ENCODE data around the gene VGLL4. TPM values are rescaled to one million over a fixed set of nuclear protein-coding genes. Genes with fewer than 3 reads are reported as not detected.

Gene VGLL4
- total RNA-seq, 5 donors from 2014 or later (not counting 1 experiment from before 2014, with no cell fraction given), result 24.7 to 33.4 (median 28.4) TPM

- Mint-ChIP-seq H3K27me3 (no peaks in the 10 kb centered on the region), H3K36me3 (no peaks in the 10 kb centered on the region), H3K9me3 (no peaks in the 10 kb centered on the region), H3K27ac (no peak overlapping the region), H3K4me3 (no peak overlapping the region), H3K4me1 (peaks cover 75 to 85% (median 77%) of the 10 kb centered on the region in 3 donors)
- ChIA-PET POLR2A (no interaction called here), CTCF (no interaction called here)
- H3K27ac ChIP-seq (ENCODE audit: low read length), result no peak overlapping the region
- no peak overlapping the region for H3K4me3 ChIP-seq (ENCODE audit: control insufficient read depth in 1 of 2, extremely low read depth in 1 of 2, low read length in 1 of 2)
- ATAC-seq (replicated peaks in 1 of 4) (no peak), DNase-seq (no peak)
- H3K36me3 ChIP-seq (ENCODE audit: control insufficient read depth in 2 of 2, extremely low read depth in 1 of 2, insufficient read depth in 1 of 2, low read length in 1 of 2), result no peaks in the 10 kb centered on the region
- 83% methylated on average over 2 of the region's 8 CpGs for WGBS (ENCODE audit: insufficient coverage)
- H3K9me3 ChIP-seq, result no peaks in the 10 kb centered on the region
- peaks cover 4 to 12% of the 10 kb centered on the region in 2 experiments for H3K4me1 ChIP-seq (ENCODE audit: control insufficient read depth in 1 of 2, extremely low read depth in 1 of 2, insufficient read depth in 2 of 2, low read length in 2 of 2)
- H3K27me3 ChIP-seq (replicated peaks in 1 of 2; ENCODE audit: control insufficient read depth in 2 of 2, extremely low read depth in 1 of 2, insufficient read depth in 2 of 2, low read length in 1 of 2), result no peaks in the 10 kb centered on the region
These were observed 30.4 kb downstream of the VGLL4 start for GRCh38 chr3:11613319-11613718.

GRCh38 chr3:11612515-11613188, 31.1 kb downstream of the VGLL4 start:
- no peaks in the 10 kb centered on the region for H3K27me3 Mint-ChIP-seq
- no peak for ATAC-seq (replicated peaks in 1 of 4)
- WGBS (ENCODE audit: insufficient coverage), result 90% methylated on average over 9 of the region's 9 CpGs
- no peaks in the 10 kb centered on the region for H3K9me3 ChIP-seq
- CTCF ChIA-PET, result no interaction called here
- POLR2A ChIA-PET, result no interaction called here
- no peaks in the 10 kb centered on the region for H3K9me3 Mint-ChIP-seq
- peaks cover 6 to 12% of the 10 kb centered on the region in 2 experiments for H3K4me1 ChIP-seq (ENCODE audit: control insufficient read depth in 1 of 2, extremely low read depth in 1 of 2, insufficient read depth in 2 of 2, low read length in 2 of 2)
- peaks cover 77 to 88% (median 79%) of the 10 kb centered on the region in 3 donors for H3K4me1 Mint-ChIP-seq
- H3K27me3 ChIP-seq (replicated peaks in 1 of 2; ENCODE audit: control insufficient read depth in 2 of 2, extremely low read depth in 1 of 2, insufficient read depth in 2 of 2, low read length in 1 of 2), result no peaks in the 10 kb centered on the region
- no peak overlapping the region for H3K27ac ChIP-seq (ENCODE audit: low read length)
- no peak for DNase-seq
- no peak overlapping the region for H3K27ac Mint-ChIP-seq
- no peaks in the 10 kb centered on the region for H3K36me3 ChIP-seq (ENCODE audit: control insufficient read depth in 2 of 2, extremely low read depth in 1 of 2, insufficient read depth in 1 of 2, low read length in 1 of 2)
- no peak overlapping the region for H3K4me3 Mint-ChIP-seq
- H3K36me3 Mint-ChIP-seq, result no peaks in the 10 kb centered on the region
- no peak overlapping the region for H3K4me3 ChIP-seq (ENCODE audit: control insufficient read depth in 1 of 2, extremely low read depth in 1 of 2, low read length in 1 of 2)

- H3K9me3 ChIP-seq, result no peaks in the 10 kb centered on the region
- H3K4me1 ChIP-seq (ENCODE audit: control insufficient read depth in 1 of 2, extremely low read depth in 1 of 2, insufficient read depth in 2 of 2, low read length in 2 of 2), result peaks cover 5 to 12% of the 10 kb centered on the region in 2 experiments
- no peaks in the 10 kb centered on the region for H3K27me3 ChIP-seq (replicated peaks in 1 of 2; ENCODE audit: control insufficient read depth in 2 of 2, extremely low read depth in 1 of 2, insufficient read depth in 2 of 2, low read length in 1 of 2)
- Mint-ChIP-seq H3K4me1 (peaks cover 77 to 84% (median 82%) of the 10 kb centered on the region in 3 donors), H3K36me3 (peaks cover 8% of the 10 kb centered on the region), H3K9me3 (no peaks in the 10 kb centered on the region), H3K4me3 (peak overlapping the region in 1 of 3 donors; percentile 19), H3K27ac (no peak overlapping the region), H3K27me3 (no peaks in the 10 kb centered on the region)
- ChIA-PET POLR2A (no interaction called here), CTCF (no interaction called here)
- no peak overlapping the region for H3K4me3 ChIP-seq (ENCODE audit: control insufficient read depth in 1 of 2, extremely low read depth in 1 of 2, low read length in 1 of 2)
- no peak overlapping the region for H3K27ac ChIP-seq (ENCODE audit: low read length)
- peaks cover 0 to 2% of the 10 kb centered on the region in 2 donors for H3K36me3 ChIP-seq (ENCODE audit: control insufficient read depth in 2 of 2, extremely low read depth in 1 of 2, insufficient read depth in 1 of 2, low read length in 1 of 2)
- WGBS (ENCODE audit: insufficient coverage), result 95% methylated on average over 6 of the region's 9 CpGs
- ATAC-seq (replicated peaks in 1 of 4) (no peak), DNase-seq (no peak)
These were observed 32.3 kb downstream of the VGLL4 start for GRCh38 chr3:11611341-11611799.

GRCh38 chr3:11610700-11611275, 32.9 kb downstream of the VGLL4 start:
- no peak for DNase-seq
- peaks cover 3 to 12% of the 10 kb centered on the region in 2 experiments for H3K4me1 ChIP-seq (ENCODE audit: control insufficient read depth in 1 of 2, extremely low read depth in 1 of 2, insufficient read depth in 2 of 2, low read length in 2 of 2)
- H3K27me3 ChIP-seq (replicated peaks in 1 of 2; ENCODE audit: control insufficient read depth in 2 of 2, extremely low read depth in 1 of 2, insufficient read depth in 2 of 2, low read length in 1 of 2), result no peaks in the 10 kb centered on the region
- H3K4me1 Mint-ChIP-seq, result peaks cover 78 to 83% (median 82%) of the 10 kb centered on the region in 3 donors
- no peak overlapping the region for H3K27ac ChIP-seq (ENCODE audit: low read length)
- peak overlapping the region in 1 of 3 donors; percentile 19 for H3K4me3 Mint-ChIP-seq
- POLR2A ChIA-PET, result interaction anchor here in 1 of 2 donors (1.2 kb wide), 1 partner anchor 10 kb away, joined by 3 read pairs; no protein-coding TSS in a partner anchor
- H3K9me3 Mint-ChIP-seq, result no peaks in the 10 kb centered on the region
- no peak overlapping the region for H3K27ac Mint-ChIP-seq
- no peaks in the 10 kb centered on the region for H3K9me3 ChIP-seq
- peaks cover 13% of the 10 kb centered on the region for H3K36me3 Mint-ChIP-seq
- no CpG with 5 or more reads among the region's 8 CpGs for WGBS (ENCODE audit: insufficient coverage)
- peaks cover 0 to 3% of the 10 kb centered on the region in 2 donors for H3K36me3 ChIP-seq (ENCODE audit: control insufficient read depth in 2 of 2, extremely low read depth in 1 of 2, insufficient read depth in 1 of 2, low read length in 1 of 2)
- no peak for ATAC-seq (replicated peaks in 1 of 4)
- H3K27me3 Mint-ChIP-seq, result no peaks in the 10 kb centered on the region
- CTCF ChIA-PET, result no interaction called here
- no peak overlapping the region for H3K4me3 ChIP-seq (ENCODE audit: control insufficient read depth in 1 of 2, extremely low read depth in 1 of 2, low read length in 1 of 2)

GRCh38 chr3:11610044-11610671, 33.6 kb downstream of the VGLL4 start:
- Histone ChIP-seq H3K27ac (ENCODE audit: low read length) (no peak overlapping the region), H3K4me1 (ENCODE audit: control insufficient read depth in 1 of 2, extremely low read depth in 1 of 2, insufficient read depth in 2 of 2, low read length in 2 of 2) (peaks cover 3 to 12% of the 10 kb centered on the region in 2 experiments), H3K27me3 (replicated peaks in 1 of 2; ENCODE audit: control insufficient read depth in 2 of 2, extremely low read depth in 1 of 2, insufficient read depth in 2 of 2, low read length in 1 of 2) (no peaks in the 10 kb centered on the region), H3K9me3 (no peaks in the 10 kb centered on the region), H3K4me3 (ENCODE audit: control insufficient read depth in 1 of 2, extremely low read depth in 1 of 2, low read length in 1 of 2) (no peak overlapping the region), H3K36me3 (ENCODE audit: control insufficient read depth in 2 of 2, extremely low read depth in 1 of 2, insufficient read depth in 1 of 2, low read length in 1 of 2) (peaks cover 0 to 3% of the 10 kb centered on the region in 2 donors)
- Mint-ChIP-seq H3K4me3 (no peak overlapping the region), H3K27ac (no peak overlapping the region), H3K27me3 (no peaks in the 10 kb centered on the region), H3K4me1 (peaks cover 77 to 83% (median 82%) of the 10 kb centered on the region in 3 donors), H3K9me3 (no peaks in the 10 kb centered on the region), H3K36me3 (peaks cover 13% of the 10 kb centered on the region)
- WGBS (ENCODE audit: insufficient coverage), result 93% methylated on average over 17 of the region's 23 CpGs
- ATAC-seq (replicated peaks in 1 of 4), result no peak
- DNase-seq, result peak in 1 of 35 experiments; percentile 11
- ChIA-PET POLR2A (interaction anchor here in 1 of 2 donors (1.2 kb wide), 1 partner anchor 11 kb away, joined by 3 read pairs; no protein-coding TSS in a partner anchor), CTCF (no interaction called here)

- 97% methylated on average over 7 of the region's 9 CpGs for WGBS (ENCODE audit: insufficient coverage)
- H3K27me3 Mint-ChIP-seq, result no peaks in the 10 kb centered on the region
- no peak overlapping the region for H3K27ac Mint-ChIP-seq
- Histone ChIP-seq H3K36me3 (ENCODE audit: control insufficient read depth in 2 of 2, extremely low read depth in 1 of 2, insufficient read depth in 1 of 2, low read length in 1 of 2) (peaks cover 0 to 3% of the 10 kb centered on the region in 2 donors), H3K4me3 (ENCODE audit: control insufficient read depth in 1 of 2, extremely low read depth in 1 of 2, low read length in 1 of 2) (no peak overlapping the region), H3K9me3 (no peaks in the 10 kb centered on the region), H3K4me1 (ENCODE audit: control insufficient read depth in 1 of 2, extremely low read depth in 1 of 2, insufficient read depth in 2 of 2, low read length in 2 of 2) (peaks cover 3 to 12% of the 10 kb centered on the region in 2 experiments), H3K27me3 (replicated peaks in 1 of 2; ENCODE audit: control insufficient read depth in 2 of 2, extremely low read depth in 1 of 2, insufficient read depth in 2 of 2, low read length in 1 of 2) (no peaks in the 10 kb centered on the region), H3K27ac (ENCODE audit: low read length) (no peak overlapping the region)
- ATAC-seq (replicated peaks in 1 of 4) (no peak), DNase-seq (no peak)
- peaks cover 72 to 83% (median 77%) of the 10 kb centered on the region in 3 donors for H3K4me1 Mint-ChIP-seq
- ChIA-PET CTCF (no interaction called here), POLR2A (no interaction called here)
- no peaks in the 10 kb centered on the region for H3K9me3 Mint-ChIP-seq
- H3K4me3 Mint-ChIP-seq, result no peak overlapping the region
- H3K36me3 Mint-ChIP-seq, result peaks cover 13% of the 10 kb centered on the region
These were observed 34.2 kb downstream of the VGLL4 start for GRCh38 chr3:11609481-11609880.
